Suprapubic skin (tissue), 4 donors: ENCODE measurements around the gene TSPAN18. TPM values are rescaled to one million over a fixed set of nuclear protein-coding genes. Genes with fewer than 3 reads are reported as not detected.

Experiments used
- DNase-seq, 2 donors: peaks; one replicate each; pipeline ENCODE4 v3.0.0-alpha.2; 2019; ENCODE audit warnings: low spot score in 2 of 2
- H3K27ac ChIP-seq: fragments of 200-600 bp; sonication (generic); one replicate; pipeline ENCODE4 v1.5.1; 2019
- H3K27me3 ChIP-seq: fragments of 200-600 bp; sonication (generic); one replicate; pipeline ENCODE4 v1.5.1; 2019
- H3K36me3 ChIP-seq: fragments of 200-600 bp; sonication (generic); one replicate; pipeline ENCODE4 v1.5.1; 2019
- H3K4me1 ChIP-seq: fragments of 200-600 bp; sonication (generic); one replicate; pipeline ENCODE4 v1.5.1; 2019
- H3K4me3 ChIP-seq: fragments of 200-600 bp; sonication (generic); one replicate; pipeline ENCODE4 v1.5.1; 2019; ENCODE audit warnings: mild to moderate bottlenecking
- H3K9me3 ChIP-seq: fragments of 200-600 bp; sonication (generic); one replicate; pipeline ENCODE4 v1.5.1; 2019
- CTCF ChIP-seq, 2 donors: fragments of 200-600 bp in 1 of 2; fragments of 450-650 bp in 1 of 2; sonication (generic) in 1 of 2; IDR thresholded peaks; one replicate each; pipeline ENCODE4 v1.5.1; 2016 to 2019; ENCODE audit warnings: antibody characterized with exemption in 2 of 2, mild to moderate bottlenecking in 1 of 2, moderate library complexity in 1 of 2
- EP300 ChIP-seq: sonication (generic); formaldehyde crosslinking; IDR thresholded peaks from one replicate; pipeline ENCODE4 v1.6.1; 2017; ENCODE audit warnings: antibody characterized with exemption
- POLR2A ChIP-seq, 2 donors: fragments of 450-650 bp; IDR thresholded peaks; one replicate each; pipeline ENCODE4 v1.6.1; 2017; ENCODE audit warnings: antibody characterized with exemption in 2 of 2, mild to moderate bottlenecking in 2 of 2, moderate library complexity in 2 of 2
- POLR2AphosphoS5 ChIP-seq, 3 donors: sonication (generic); formaldehyde crosslinking; IDR thresholded peaks; one replicate each; pipeline ENCODE4 v1.6.1; 2017; ENCODE audit warnings: antibody characterized with exemption in 3 of 3
- WGBS: methylation state at CpG from one replicate; pipeline ENCODE4 v1.1.5; 2018; 5-methylcytosine and 5-hydroxymethylcytosine counted together
- total RNA-seq, 4 donors: library from RNA; depleted of rRNA; stranded (reverse); fragments of >200 nt; gene quantifications; one replicate each; pipeline ENCODE4 v1.1.0, GENCODE V29; 2016

TSPAN18 gene
- total RNA-seq, 4 donors from 2014 or later: 1.3 to 5.1 (median 3.9) TPM

GRCh38 chr11:44849922-44850321 lies 123.2 kb downstream of the TSPAN18 start:
- WGBS: 76% methylated on average over 7 of the region's 8 CpGs
- H3K9me3 ChIP-seq: no peaks in the 10 kb centered on the region
- H3K36me3 ChIP-seq: no peaks in the 10 kb centered on the region
- no peak overlapping the region for H3K27ac ChIP-seq
- no peaks in the 10 kb centered on the region for H3K4me1 ChIP-seq
- H3K27me3 ChIP-seq: no peaks in the 10 kb centered on the region
- H3K4me3 ChIP-seq: no peak overlapping the region
- no peak for TF ChIP-seq CTCF (IDR thresholded peaks at IDR 0.05)
- no peak for DNase-seq

- H3K4me3 ChIP-seq: no peak overlapping the region
- no peaks in the 10 kb centered on the region for H3K27me3 ChIP-seq
- H3K4me1 ChIP-seq: no peaks in the 10 kb centered on the region
- 88% methylated on average over 5 of the region's 5 CpGs for WGBS
- H3K27ac ChIP-seq: no peak overlapping the region
- DNase-seq: no peak
- H3K9me3 ChIP-seq: no peaks in the 10 kb centered on the region
- H3K36me3 ChIP-seq: no peaks in the 10 kb centered on the region
- no peak for TF ChIP-seq EP300
- TF ChIP-seq POLR2AphosphoS5 (IDR thresholded peaks at IDR 0.05): no peak
- TF ChIP-seq POLR2A (IDR thresholded peaks at IDR 0.05): no peak
- TF ChIP-seq CTCF (IDR thresholded peaks at IDR 0.05): no peak
These were observed 124.7 kb downstream of the TSPAN18 start for GRCh38 chr11:44851496-44851895.

- DNase-seq: no peak
These were observed 125.5 kb downstream of the TSPAN18 start for GRCh38 chr11:44852159-44852747.

GRCh38 chr11:44852952-44853351 lies 126.2 kb downstream of the TSPAN18 start:
- WGBS: 61% methylated on average over 5 of the region's 5 CpGs
- Histone ChIP-seq H3K4me3 (no peak overlapping the region), H3K9me3 (no peaks in the 10 kb centered on the region), H3K27ac (no peak overlapping the region), H3K4me1 (no peaks in the 10 kb centered on the region), H3K27me3 (no peaks in the 10 kb centered on the region), H3K36me3 (no peaks in the 10 kb centered on the region)
- no peak for DNase-seq
- no peak for TF ChIP-seq POLR2A (IDR thresholded peaks at IDR 0.05)
- no peak for TF ChIP-seq EP300
- no peak for TF ChIP-seq POLR2AphosphoS5 (IDR thresholded peaks at IDR 0.05)
- no peak for TF ChIP-seq CTCF (IDR thresholded peaks at IDR 0.05)

More at GRCh38 chr11:44852159-44852747, 125.5 kb downstream of the TSPAN18 start:
- WGBS: 69% methylated on average over 2 of the region's 2 CpGs
- Histone ChIP-seq H3K9me3 (no peaks in the 10 kb centered on the region), H3K27me3 (no peaks in the 10 kb centered on the region), H3K4me3 (no peak overlapping the region), H3K36me3 (no peaks in the 10 kb centered on the region), H3K27ac (no peak overlapping the region), H3K4me1 (no peaks in the 10 kb centered on the region)
- TF ChIP-seq EP300 (no peak), CTCF (IDR thresholded peaks at IDR 0.05) (no peak), POLR2AphosphoS5 (IDR thresholded peaks at IDR 0.05) (no peak), POLR2A (IDR thresholded peaks at IDR 0.05) (no peak)

- TF ChIP-seq CTCF (IDR thresholded peaks at IDR 0.05) (no peak), EP300 (no peak), POLR2AphosphoS5 (IDR thresholded peaks at IDR 0.05) (no peak), POLR2A (IDR thresholded peaks at IDR 0.05) (no peak)
- DNase-seq: no peak
- no peak overlapping the region for H3K4me3 ChIP-seq
- H3K4me1 ChIP-seq: no peaks in the 10 kb centered on the region
- no peaks in the 10 kb centered on the region for H3K27me3 ChIP-seq
- H3K27ac ChIP-seq: no peak overlapping the region
- H3K36me3 ChIP-seq: no peaks in the 10 kb centered on the region
- WGBS: 67% methylated on average over 9 of the region's 9 CpGs
- no peaks in the 10 kb centered on the region for H3K9me3 ChIP-seq
These were observed 126.9 kb downstream of the TSPAN18 start for GRCh38 chr11:44853666-44854065.
